Activated naive CD4-positive, alpha-beta T cell treated with anti-CD3 and anti-CD28 coated beads for 36 hours (primary cell): ENCODE results near the gene FKBP9. TPM values are rescaled to one million over a fixed set of nuclear protein-coding genes. Genes with fewer than 3 reads are reported as not detected.

Experiments
- CTCF ChIA-PET: fragments of 350-600 bp; sonication (Branson Sonifier 250); formaldehyde crosslinking; loops from one replicate; lab custom pipeline; 2021; ENCODE audit warnings: antibody characterized with exemption; lab: Charles Lee
- DNase-seq: peaks from one replicate; pipeline ENCODE4 v3.0.0-alpha.2; 2020
- H3K27ac Mint-ChIP-seq: one replicate; pipeline ENCODE4 v1.8.0; 2021; ENCODE audit warnings: mild to moderate bottlenecking, mixed read lengths
- H3K27me3 Mint-ChIP-seq: one replicate; pipeline ENCODE4 v1.8.0; 2021; ENCODE audit warnings: low read depth, mixed read lengths
- H3K36me3 Mint-ChIP-seq: one replicate; pipeline ENCODE4 v1.8.0; 2021; ENCODE audit warnings: low read depth, mixed read lengths
- H3K4me1 Mint-ChIP-seq: one replicate; pipeline ENCODE4 v1.8.0; 2021; ENCODE audit warnings: low read depth, mixed read lengths
- H3K4me3 Mint-ChIP-seq: one replicate; pipeline ENCODE4 v1.8.0; 2021; ENCODE audit warnings: mild to moderate bottlenecking, moderate library complexity, mixed read lengths
- H3K9me3 Mint-ChIP-seq: one replicate; pipeline ENCODE4 v1.8.0; 2021; ENCODE audit warnings: mixed read lengths
- intact Hi-C: fragments of 100-400 bp; cut with micrococcal nuclease; formaldehyde crosslinking; loops from one replicate; pipeline ENCODE4 v1.15.1; 2023
- total RNA-seq, 2 experiments: library from RNA; stranded (reverse); gene quantifications; one replicate each; pipeline ENCODE4 v1.2.3, GENCODE V29; 2021

Gene FKBP9
- total RNA-seq, 2 experiments from 2014 or later: 0.62 to 0.64 TPM

- Mint-ChIP-seq H3K27me3 (no peaks in the 10 kb centered on the region), H3K27ac (no peak overlapping the region), H3K36me3 (peaks cover 6% of the 10 kb centered on the region), H3K9me3 (no peaks in the 10 kb centered on the region), H3K4me1 (peaks cover 18% of the 10 kb centered on the region), H3K4me3 (no peak overlapping the region)
- intact Hi-C loops: no loop called here
- CTCF ChIA-PET: interaction anchor here (0.7 to 8.9 kb wide), 3 partner anchors 18 to 91 kb away, joined by 3 to 125 read pairs (median 8); no protein-coding TSS in a partner anchor
- no peak for DNase-seq
Measured at GRCh38 chr7:32937344-32938174, 19.7 kb upstream of the FKBP9 start.

GRCh38 chr7:32941181-32941580 lies 16.1 kb upstream of the FKBP9 start:
- peaks cover 18% of the 10 kb centered on the region for H3K4me1 Mint-ChIP-seq
- H3K27me3 Mint-ChIP-seq: no peaks in the 10 kb centered on the region
- intact Hi-C loops: loop anchor here (5.0 kb wide), 1 partner anchor 34 kb away; no protein-coding TSS in a partner anchor
- CTCF ChIA-PET: interaction anchor here (1.0 to 8.9 kb wide), 7 partner anchors 11 to 167 kb away, joined by 3 to 125 read pairs (median 5); partner anchors contain the start of gene RP9
- no peak overlapping the region for H3K27ac Mint-ChIP-seq
- H3K9me3 Mint-ChIP-seq: peaks cover 2% of the 10 kb centered on the region
- peak overlapping the region; percentile 94 for H3K4me3 Mint-ChIP-seq
- peaks cover 2% of the 10 kb centered on the region for H3K36me3 Mint-ChIP-seq
- no peak for DNase-seq

GRCh38 chr7:32941681-32942414 lies 15.4 kb upstream of the FKBP9 start:
- Mint-ChIP-seq H3K4me3 (peak overlapping the region; percentile 94), H3K4me1 (peaks cover 18% of the 10 kb centered on the region), H3K9me3 (peaks cover 2% of the 10 kb centered on the region), H3K36me3 (peaks cover 2% of the 10 kb centered on the region), H3K27ac (peak overlapping the region; percentile 71), H3K27me3 (no peaks in the 10 kb centered on the region)
- CTCF ChIA-PET: interaction anchor here (1.0 to 8.9 kb wide), 10 partner anchors 8 to 166 kb away, joined by 3 to 125 read pairs (median 6); partner anchors contain the start of genes FKBP9 and RP9
- no peak for DNase-seq
- intact Hi-C loops: loop anchor here (1.0 to 5.0 kb wide), 5 partner anchors 15 to 214 kb away; partner anchors contain the start of gene FKBP9

GRCh38 chr7:32942415-32943251 lies 14.6 kb upstream of the FKBP9 start:
- Mint-ChIP-seq H3K4me3 (peak overlapping the region; percentile 94), H3K36me3 (peaks cover 2% of the 10 kb centered on the region), H3K4me1 (peaks cover 18% of the 10 kb centered on the region), H3K9me3 (peaks cover 2% of the 10 kb centered on the region), H3K27me3 (no peaks in the 10 kb centered on the region), H3K27ac (peak overlapping the region; percentile 71)
- CTCF ChIA-PET: interaction anchor here (0.7 to 8.9 kb wide), 19 partner anchors 8 to 165 kb away, joined by 3 to 125 read pairs (median 4); partner anchors contain the start of genes FKBP9, KBTBD2 and RP9
- DNase-seq: peak; percentile 74
- intact Hi-C loops: loop anchor here (1.0 to 5.0 kb wide), 13 partner anchors 15 to 452 kb away; partner anchors contain the start of genes AVL9, FKBP9, LSM5 and RP9

- CTCF ChIA-PET: interaction anchor here (0.7 to 8.9 kb wide), 19 partner anchors 8 to 384 kb away, joined by 3 to 125 read pairs (median 4); partner anchors contain the start of genes FKBP9, KBTBD2 and RP9
- peak overlapping the region; percentile 66 for H3K4me3 Mint-ChIP-seq
- intact Hi-C loops: loop anchor here (1.0 to 5.0 kb wide), 10 partner anchors 36 to 453 kb away; partner anchors contain the start of genes AVL9, LSM5 and RP9
- H3K27ac Mint-ChIP-seq: no peak overlapping the region
- H3K9me3 Mint-ChIP-seq: peaks cover 10% of the 10 kb centered on the region
- peaks cover 18% of the 10 kb centered on the region for H3K4me1 Mint-ChIP-seq
- no peak for DNase-seq
- peaks cover 2% of the 10 kb centered on the region for H3K36me3 Mint-ChIP-seq
- H3K27me3 Mint-ChIP-seq: no peaks in the 10 kb centered on the region
Measured at GRCh38 chr7:32943252-32944030, 13.8 kb upstream of the FKBP9 start.

- CTCF ChIA-PET: interaction anchor here (0.7 to 2.3 kb wide), 2 partner anchors 101 to 141 kb away, joined by 3 to 14 read pairs; no protein-coding TSS in a partner anchor
- H3K4me1 Mint-ChIP-seq: no peaks in the 10 kb centered on the region
Measured at GRCh38 chr7:32947420-32947983, 9.7 kb upstream of the FKBP9 start.

GRCh38 chr7:32948202-32948601 lies 9.0 kb upstream of the FKBP9 start:
- no peak for DNase-seq
- Mint-ChIP-seq H3K4me3 (no peak overlapping the region), H3K9me3 (peaks cover 16% of the 10 kb centered on the region), H3K27me3 (no peaks in the 10 kb centered on the region), H3K4me1 (no peaks in the 10 kb centered on the region), H3K27ac (no peak overlapping the region), H3K36me3 (no peaks in the 10 kb centered on the region)
- CTCF ChIA-PET: interaction anchor here (0.7 to 2.3 kb wide), 2 partner anchors 9 to 101 kb away, joined by 4 to 14 read pairs; partner anchors contain the start of gene FKBP9
- intact Hi-C loops: no loop called here

More at GRCh38 chr7:32947420-32947983, 9.7 kb upstream of the FKBP9 start:
- Mint-ChIP-seq H3K36me3 (no peaks in the 10 kb centered on the region), H3K9me3 (peaks cover 16% of the 10 kb centered on the region), H3K27ac (no peak overlapping the region), H3K27me3 (no peaks in the 10 kb centered on the region), H3K4me3 (no peak overlapping the region)
- no peak for DNase-seq
- intact Hi-C loops: no loop called here

GRCh38 chr7:32952876-32953275 lies 4.4 kb upstream of the FKBP9 start:
- Mint-ChIP-seq H3K4me3 (no peak overlapping the region), H3K27me3 (peaks cover 8% of the 10 kb centered on the region), H3K36me3 (no peaks in the 10 kb centered on the region), H3K4me1 (peaks cover 2% of the 10 kb centered on the region), H3K9me3 (peaks cover 11% of the 10 kb centered on the region), H3K27ac (no peak overlapping the region)
- intact Hi-C loops: no loop called here
- DNase-seq: no peak
- CTCF ChIA-PET: no interaction called here

- Mint-ChIP-seq H3K36me3 (no peaks in the 10 kb centered on the region), H3K4me3 (peak overlapping the region; percentile 62), H3K27ac (no peak overlapping the region), H3K9me3 (no peaks in the 10 kb centered on the region), H3K27me3 (peaks cover 35% of the 10 kb centered on the region), H3K4me1 (peaks cover 5% of the 10 kb centered on the region)
- intact Hi-C loops: no loop called here
- CTCF ChIA-PET: interaction anchor here (0.6 to 3.4 kb wide), 4 partner anchors 15 to 156 kb away, joined by 3 to 14 read pairs (median 4); no protein-coding TSS in a partner anchor
- no peak for DNase-seq
Measured at GRCh38 chr7:32958046-32959025, 1.1 kb downstream of the FKBP9 start.
